Measurements from ENCODE around the gene ARPC5L.

DNA sequence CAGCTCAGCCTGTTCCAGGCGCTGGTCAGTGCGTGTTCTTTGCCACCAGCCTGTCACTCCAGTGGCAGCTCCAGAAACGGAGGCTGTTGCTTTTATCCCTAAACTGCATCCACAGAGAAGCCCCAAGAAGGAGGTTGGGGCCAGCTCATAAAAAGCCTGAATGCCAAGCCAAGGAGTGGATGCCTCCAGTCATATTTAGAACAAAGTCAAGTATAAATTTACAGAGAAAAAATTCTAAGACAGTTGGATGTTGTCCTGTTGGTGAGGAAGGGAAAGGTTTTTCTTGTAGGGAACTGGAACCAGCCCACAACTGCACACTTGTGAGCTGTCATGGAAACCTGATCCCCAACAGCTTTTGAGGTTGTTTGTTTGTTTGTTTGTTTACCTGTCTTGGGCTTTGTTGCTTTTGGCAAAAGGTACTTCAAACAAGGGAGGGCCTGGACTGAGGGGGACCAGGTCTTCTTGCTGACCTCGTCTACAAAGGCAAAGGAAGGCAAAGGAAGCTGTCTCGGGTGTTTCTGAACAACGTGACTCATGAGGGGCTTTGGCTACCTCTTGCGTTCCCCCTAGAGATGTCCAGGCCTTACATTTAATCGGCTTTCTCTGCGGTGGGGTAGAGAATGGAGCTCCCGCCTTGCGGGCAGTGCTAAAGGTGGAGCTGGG, 48.3 kb upstream of the ARPC5L start:
- no peak for TF ChIP-seq POLR2AphosphoS5 (IDR thresholded peaks at IDR 0.05)
- TF ChIP-seq POLR2A (IDR thresholded peaks at IDR 0.05): no peak

All from spleen (tissue), 3 donors.